ENCODE measurements around the gene SDS.
"Not testable (repeated sequence)": the region's sequence is repeated elsewhere in the genome, so short reads cannot be mapped to it uniquely, and the experiment has no call there.

SDS gene

DNA sequence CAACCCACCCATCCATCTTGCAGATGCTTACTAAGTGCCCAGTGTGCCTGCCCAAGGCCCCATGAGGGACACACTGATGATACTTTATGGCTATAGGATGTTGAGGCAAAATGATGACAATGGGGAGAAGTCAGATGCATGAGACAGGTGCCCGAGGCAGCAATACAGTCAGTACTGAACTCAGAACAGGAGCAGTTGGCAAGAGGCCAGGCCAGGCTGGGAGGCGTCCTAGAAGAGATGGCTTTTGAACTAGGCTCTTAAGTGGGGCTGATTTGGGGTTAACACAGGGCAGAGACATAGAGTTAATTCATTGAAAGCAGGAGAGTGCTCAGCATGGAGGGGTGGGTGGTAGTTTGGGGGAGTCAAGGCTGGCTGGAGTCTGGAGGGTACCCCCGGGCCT, 29.7 kb downstream of the SDS start:
- peak; percentile 3 for DNase-seq

DNA sequence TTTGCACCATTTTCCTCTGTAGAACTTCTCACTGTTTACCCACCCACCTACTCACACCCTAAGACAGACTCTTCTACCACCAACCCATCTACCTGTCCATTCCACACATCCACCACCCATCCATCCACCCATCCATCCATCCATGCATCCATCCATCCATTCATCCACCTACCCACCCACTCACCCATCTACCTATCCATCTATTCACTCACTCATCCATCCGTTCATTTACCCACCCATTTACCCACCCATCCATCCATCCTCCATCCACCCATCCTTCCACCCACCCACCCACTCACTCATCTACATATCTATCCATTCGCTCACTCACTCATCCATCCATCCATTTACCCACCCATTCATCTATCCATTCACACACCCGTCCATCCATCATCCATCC, 30.2 kb downstream of the SDS start:
- DNase-seq = no peak

DNA sequence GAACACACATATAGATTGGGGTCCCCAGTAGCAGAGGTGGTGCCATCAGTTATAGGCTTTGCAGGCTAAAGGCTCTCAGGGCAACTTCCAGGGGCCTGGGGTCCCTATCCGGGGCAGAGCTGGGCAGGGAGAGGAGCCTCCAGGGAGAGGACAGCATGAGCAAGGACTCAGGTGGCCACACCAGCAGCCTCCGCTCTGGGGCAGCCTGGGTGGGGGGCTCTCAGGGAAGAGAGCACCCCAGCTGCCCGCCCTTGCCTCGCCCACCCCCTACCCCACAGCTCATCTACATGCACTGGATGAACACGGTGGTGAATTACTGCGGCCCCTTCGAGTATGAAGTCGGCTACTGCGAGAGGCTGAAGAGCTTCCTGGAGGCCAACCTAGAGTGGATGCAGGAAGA, 31.3 kb downstream of the SDS start:
- DNase-seq = no peak

DNA sequence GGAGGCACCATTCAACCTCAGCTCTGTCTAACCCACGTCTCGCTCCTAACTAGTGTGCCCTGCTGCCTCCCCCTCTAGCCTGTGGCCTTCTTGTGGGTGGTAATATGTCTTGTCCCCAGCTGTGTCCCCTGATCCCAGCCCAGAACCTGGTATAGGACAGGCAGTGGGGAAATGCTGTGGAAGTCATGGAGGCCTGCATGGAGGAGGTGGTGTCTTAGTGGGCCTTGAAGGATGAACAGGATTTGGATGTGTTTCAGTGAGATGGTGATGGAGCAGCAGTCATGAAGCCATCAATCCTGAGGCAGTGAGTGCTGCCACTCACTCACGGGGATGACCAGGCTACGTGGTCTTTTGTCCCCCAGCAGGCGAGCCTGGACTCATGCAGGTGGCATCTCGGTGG, 31.9 kb downstream of the SDS start:
- no peak for DNase-seq

DNA sequence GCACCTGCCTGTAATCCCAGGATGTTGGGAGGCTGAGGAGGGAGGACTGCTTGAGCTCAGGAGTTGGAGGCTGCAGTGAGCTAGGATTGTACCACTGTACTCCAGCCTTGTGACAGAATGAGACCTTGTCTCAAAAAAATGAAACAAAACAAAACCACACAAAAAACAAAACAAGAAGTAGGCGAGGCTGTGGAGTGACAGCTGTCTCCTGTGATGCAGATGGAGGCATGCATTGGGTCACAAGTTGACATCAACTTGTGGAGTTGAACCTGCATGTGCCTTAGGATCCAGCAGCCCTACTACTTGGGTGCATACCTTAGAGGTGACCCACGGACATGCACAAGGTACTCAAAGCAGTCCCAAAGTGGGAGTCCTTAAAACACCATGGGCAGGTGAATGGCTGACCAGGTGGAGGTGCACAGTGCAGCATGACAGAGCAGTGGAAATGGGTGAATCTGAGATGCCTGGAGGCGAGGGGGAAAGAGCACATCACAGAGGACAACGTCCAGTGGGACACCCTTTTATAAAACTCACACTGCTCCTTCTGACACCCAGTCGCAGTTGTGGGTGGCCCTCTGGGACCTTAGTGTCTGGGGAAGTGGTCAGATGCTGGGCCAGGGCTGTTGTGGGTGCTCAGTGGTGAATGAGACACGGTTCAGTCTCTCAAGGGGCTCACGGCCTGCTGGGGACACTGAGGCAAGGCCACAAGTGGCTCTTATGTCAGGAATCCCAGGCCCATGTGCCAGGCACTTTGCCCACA, 32.6 kb downstream of the SDS start:
- DNase-seq = no peak

DNA sequence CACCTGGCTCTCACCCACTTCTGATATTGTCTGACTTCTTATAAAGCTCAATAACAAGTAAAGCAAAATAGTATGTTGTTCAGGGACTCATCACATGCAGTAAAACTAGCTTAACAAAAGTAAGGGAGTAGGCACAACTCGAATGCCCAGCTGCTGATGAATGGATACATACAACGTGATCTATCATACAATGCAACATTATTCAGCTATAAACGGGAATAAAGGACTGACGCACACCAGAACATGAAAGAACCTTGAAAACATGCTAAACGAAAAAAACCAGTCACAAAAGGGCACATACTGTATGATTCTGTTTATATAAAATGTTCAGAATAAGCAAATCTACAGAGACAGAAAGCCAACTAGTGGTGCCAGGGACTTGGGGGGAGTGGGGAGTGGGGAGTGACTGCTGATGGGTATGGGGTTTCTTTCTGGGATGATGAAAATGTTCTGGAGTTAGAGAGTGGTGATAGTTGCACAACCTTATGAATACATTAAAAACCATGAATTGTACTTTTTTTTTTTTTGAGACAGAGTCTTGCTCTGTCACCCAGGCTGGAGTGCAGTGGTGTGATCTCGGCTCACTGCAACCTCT, 34.2 kb downstream of the SDS start:
- DNase-seq = no peak

DNA sequence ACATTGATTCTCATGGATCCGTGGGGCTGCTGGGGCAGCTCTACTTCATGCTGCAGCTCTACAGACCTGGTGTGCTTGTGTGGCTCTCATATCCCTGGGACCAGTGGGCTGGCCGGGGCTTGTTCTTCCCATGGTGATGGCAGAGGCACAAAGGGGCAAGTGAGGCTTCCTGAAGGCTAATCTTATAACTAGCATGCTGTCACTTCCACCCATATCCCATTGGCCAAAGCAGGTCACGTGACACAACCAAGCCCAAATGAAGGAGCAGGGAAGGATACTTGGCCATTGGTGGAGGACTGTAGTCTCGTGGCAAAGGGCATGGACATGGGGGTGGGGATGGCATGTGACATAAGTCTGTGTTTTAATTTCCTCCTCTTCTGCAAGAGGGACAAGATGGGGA, 35.4 kb downstream of the SDS start:
- DNase-seq = no peak

DNA sequence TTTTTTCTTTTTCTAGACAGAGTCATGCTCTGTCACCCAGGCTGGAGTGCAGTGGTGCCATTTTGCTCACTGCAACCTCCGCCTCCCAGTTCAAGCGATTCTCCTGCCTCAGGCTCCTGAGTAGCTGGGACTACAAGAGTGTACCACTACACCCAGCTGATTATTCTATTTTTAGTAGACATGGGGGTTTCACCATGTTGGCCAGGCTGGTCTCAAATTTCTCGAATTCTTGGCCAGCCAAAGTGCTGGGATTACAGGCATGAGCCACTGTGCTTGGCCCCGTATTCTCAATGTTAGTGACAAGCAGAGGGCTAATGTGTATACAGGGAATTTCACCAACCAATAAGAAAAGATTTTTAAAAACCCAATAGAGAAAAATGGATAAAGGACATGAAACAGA, 36.9 kb downstream of the SDS start:
- no peak for DNase-seq

DNA sequence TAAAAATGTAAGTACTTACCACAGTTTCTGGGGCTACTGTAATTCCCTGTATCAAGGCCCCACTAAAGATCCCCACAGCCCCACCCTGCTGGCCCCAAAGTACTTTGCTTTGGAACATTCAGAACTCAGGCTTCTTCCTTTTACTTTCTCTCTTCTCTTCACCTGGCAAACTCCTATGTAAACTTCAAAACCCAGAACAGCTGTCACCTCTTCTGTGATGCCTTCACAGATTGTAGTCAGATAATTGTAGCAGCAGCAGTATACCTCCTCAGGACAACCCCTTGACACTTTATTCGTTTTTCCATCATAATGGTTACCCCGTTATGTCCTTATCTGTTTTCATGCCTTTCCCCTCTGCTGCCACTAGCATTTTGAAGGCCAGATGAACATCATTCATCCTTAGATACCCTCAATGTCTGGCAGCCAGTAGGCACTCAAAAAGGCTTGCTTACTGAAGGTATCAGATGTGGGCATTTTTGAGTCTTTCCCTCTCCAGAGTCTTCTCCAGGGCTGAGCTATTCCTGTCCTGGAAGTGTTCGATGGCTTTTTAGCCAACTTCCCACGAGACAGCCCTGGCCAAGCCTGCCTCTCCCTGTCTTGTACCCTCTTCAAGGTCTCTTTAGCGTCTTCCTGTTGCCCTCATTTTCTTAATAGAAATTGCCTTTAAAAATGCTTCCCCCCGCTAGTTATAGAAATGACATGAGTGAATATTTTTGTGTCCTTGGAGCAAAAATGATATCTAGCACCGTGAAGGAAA, 37.9 kb downstream of the SDS start:
- no peak for DNase-seq

DNA sequence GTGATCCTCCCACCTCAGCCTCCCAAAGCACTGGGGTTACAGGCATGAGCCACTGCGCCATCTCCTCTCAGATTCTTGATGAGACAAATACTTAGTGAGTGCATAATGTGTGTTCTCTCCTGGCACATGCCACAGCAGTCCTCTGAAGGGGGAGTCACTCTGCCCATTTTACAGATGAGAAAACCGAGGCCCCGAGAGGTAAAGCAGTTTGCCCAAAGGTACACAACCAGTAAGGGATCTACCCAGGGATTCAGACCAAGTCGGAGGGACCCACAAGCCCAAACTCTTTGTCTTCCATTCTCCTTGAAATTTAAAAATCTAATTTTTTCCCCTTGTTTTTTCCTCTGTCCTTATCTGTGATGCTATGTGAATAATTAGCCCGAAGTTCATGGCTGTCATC, 39.0 kb downstream of the SDS start:
- DNase-seq = no peak

DNA sequence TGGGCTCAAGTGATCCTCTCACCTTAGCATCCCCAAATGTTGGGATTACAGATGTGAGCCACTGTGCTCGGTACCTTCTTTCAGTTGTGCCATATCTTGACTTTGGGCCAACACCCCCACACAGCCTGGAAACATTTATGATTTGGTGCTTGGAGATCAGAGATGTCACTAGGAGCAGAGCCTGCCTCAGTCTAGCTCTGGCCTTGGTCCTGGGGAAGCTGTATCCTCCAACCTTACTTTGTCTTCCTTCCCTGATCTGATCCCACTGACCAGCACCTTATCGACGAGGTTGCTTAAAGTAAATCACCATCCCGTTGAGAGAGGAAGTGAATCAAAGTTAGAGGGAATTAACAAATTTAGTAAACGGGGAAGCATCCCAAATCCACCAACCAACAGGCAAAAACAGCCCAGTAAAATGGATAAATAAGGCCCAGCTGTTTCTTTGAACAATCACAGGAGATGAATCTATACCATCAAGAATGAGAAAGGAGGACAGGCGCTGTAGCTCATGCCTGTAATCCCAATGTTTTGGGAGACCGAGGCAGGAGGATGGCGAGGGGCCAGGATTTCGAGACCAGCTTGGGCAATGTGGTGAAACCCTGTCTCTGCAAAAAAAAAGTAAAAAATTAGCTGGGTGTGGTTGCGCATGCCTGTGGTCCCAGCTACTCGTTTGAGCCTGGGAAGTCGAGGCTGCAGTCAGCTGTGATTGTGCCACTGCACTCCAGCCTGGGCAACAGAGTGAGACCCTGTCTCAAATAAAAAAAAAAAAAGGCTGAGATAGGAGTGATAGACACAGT, 41.9 kb downstream of the SDS start:
- DNase-seq = no peak

DNA sequence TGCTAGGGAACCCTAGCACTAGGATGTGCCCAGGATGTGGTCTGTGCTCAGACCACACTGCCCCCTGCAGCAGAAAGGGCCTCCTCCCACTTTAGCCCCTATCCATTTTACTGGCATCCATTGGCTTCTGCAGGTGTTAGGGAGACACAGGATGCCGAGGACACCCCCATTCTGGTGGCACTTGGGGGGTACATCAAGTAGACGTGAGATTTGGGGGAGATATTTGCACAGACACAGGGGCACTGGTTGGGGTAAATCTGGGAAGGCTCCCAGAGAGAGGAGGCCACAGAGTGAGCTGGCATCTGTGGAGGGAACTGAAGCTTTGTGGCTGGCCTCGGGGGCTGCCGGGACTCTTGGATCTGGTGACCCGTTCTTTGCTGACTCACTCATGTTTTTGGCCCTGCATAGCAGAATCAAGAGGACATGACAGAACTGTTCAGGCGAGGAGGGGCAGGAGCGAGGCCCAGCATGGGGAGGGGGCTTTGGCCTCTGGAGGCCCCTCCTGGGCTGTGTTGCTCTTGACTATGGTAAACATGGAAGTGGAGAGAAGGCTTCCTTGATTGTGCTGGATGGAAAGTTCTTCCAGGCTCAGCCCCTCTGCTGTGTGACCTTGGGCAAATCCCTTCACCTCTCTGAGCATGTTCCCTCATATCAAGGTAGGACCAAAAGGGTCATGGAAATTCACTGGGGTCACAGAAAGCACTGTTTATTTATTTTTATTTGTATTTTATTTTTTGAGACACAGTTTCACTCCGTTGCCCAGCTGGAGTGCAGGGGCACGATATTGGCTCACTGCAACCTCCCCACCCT, 43.5 kb downstream of the SDS start:
- no peak for DNase-seq

DNA sequence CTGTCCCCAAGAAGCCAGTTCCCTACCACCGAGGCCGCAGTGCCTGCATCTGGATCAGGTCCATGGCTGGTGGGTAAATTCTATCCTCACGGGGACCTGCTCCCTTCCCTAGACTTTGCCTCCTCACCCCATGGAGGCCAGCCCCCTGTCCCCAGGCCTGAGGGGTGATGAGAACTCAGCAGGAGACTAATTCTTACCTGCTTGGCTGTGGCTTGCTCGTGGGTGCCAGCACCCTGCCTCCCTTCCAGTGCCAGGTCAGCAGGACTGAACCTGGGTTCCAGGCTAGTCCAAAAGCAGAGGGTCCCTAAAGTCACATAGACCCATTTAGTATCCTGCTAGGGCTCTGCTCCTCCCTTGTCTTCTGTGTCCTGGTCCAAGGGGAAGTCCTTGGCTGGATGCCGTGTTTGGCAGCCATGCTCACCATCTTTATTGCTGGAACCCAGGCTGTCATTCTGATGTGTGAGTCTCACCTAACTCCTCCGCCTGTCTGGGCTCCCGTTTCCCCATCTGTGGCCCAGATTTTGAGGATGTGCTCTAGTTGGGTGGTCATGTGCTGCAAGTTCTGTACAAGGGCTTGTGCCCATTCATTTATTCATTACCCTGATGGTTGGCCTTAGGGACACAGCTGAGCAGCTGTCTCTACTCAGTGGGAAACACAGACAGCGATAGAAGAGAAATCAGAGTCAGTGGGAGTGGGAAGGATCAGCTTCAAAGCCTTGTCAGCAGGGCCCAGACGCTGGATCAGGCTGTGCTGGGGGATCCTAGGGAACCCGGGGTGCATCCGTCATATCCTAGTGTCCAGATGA, 44.4 kb downstream of the SDS start:
- no peak for DNase-seq

DNA sequence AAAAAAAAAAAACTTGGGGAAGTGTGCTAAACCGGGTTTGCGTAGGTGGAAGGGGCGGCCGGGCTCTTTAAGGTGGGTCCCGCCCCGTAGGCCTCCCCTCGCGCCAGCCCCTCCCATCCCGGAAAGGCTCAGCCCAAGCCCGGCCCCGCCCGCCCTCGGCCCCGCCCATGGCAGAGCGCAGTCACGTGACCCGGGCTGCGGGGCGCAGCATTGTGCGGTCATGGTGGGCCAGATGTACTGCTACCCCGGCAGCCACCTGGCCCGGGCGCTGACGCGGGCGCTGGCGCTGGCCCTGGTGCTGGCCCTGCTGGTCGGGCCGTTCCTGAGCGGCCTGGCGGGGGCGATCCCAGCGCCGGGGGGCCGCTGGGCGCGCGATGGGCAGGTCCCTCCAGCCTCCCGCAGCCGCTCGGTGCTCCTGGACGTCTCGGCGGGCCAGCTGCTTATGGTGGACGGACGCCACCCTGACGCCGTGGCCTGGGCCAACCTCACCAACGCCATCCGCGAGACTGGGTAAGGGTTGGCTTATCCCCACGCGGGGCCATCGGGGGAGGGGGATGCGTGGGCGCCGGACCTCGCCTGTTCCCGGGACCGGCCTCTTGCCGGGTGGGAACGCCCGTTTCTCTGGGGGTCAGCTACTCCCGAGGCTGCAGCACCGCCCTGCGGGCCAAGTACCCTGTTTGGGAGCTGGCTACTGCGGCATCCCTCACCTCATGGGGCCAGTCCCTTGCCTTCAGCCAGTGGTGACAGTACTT, 45.1 kb downstream of the SDS start, which contains the start of gene PLBD2:
TSS of gene PLBD2 (plus strand) at position 207 of the 752 bp plus-strand sequence. CDS start at position 221, 14 bp downstream.
- DNase-seq = peak; percentile 88

DNA sequence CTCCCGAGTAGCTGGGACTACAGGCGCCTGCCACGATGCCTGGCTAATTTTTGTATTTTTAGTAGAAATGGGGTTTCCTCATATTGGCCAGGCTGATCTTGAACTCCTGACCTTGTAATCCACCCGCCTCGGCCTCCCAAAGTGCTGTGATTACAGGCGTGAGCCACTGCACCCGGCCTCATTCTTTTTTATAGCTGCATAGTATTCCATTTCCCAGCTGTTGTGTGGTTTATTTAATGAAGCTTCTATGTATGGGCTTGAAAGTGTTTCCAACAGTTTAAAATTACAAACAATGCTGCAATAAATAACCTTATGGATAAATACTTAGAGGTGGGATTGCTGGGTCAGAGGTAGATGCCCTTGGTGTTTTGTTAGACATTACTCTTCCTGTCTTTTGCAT, 49.5 kb downstream of the SDS start:
- DNase-seq = not testable (repeated sequence)

DNA sequence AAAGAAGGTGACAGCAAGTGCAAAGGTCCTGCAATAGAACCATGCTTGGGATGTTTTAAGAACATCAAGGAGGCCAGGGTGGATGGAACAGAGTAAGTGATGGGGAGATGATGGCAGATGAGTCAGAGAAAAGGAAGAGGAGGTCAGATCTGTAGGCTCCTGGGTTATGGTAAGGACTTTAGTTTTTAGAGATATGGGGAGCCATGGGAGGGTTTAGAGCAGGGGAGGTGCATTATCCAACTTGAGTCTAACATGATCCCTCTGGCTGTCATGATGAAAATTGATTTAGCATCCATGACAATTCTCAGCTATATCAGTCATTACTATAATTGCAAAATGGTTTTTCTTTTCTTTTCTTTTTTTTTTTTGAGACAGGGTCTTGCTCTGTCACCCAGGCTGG, 52.6 kb downstream of the SDS start:
- DNase-seq = no peak

DNA sequence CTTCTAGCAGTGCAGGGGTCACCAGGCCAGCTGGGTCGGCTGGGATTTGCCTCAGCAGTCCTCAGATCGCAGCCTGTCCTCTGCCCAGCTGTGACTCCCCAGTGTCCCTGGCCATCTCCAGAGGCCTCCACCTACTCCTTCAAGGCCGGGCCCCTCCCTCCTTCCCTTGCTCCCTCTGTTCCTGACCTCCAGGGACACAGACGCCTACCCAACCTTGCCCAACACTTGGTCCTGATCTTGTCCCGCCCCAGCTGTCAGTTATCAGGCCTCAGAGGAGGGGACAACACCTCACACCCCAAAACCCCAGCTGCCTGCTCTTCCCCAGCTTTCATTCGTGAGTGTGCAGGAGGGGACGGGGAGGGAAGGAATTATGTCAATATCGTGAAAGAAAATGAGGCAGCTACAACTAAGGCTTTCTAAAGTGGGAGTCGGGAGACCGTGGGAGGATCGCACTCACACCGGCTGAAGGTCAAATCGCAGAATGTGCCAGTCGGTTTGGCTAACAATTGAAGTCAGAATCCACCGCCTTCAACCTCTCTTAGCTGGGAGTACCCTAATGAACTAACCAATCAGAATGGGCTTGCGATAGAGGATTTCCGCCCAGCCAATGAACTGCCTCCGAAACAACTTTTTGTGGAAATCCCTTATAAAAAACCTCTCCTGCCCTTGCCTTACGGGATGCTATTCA, 54.7 kb downstream of the SDS start:
- DNase-seq = no peak

DNA sequence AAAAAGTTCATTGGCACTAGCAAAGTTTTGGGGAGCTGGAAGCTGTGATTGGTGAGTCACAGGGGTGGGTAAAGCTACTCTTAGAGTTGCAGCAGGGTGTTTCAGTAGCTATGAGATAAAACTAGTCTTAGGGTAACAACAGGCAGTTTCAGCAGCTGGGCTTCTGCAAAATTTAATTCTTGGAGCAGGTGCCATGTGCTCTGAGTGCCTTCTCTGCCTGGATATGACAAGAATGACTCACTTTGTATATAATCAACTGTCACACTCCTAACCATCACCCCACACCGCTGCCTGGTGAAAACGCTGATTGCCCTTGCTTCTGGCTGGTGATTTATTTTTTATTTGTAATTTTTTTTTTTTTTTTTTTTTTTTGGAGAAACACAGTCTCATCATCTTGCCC, 55.8 kb downstream of the SDS start:
- no peak for DNase-seq

DNA sequence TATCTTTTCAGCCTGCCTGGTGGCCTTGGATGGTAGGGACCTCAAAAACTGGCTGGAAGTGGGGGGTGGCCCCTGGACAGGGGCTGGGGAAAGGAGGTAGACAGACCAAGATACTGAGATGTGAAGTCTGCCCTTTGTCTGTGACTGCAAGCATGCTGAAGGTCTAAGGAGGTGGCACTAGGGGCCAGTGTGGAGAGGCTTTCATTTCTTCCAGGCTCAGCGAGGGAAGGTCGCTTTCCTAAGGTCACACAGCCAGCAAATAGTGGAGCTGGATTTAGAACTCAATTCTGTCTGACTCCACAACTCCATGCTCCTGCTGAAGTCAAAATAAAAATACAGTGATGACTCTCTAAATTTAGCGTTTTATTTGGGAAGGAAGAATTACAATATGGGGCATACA, 56.6 kb downstream of the SDS start:
- DNase-seq = no peak

DNA sequence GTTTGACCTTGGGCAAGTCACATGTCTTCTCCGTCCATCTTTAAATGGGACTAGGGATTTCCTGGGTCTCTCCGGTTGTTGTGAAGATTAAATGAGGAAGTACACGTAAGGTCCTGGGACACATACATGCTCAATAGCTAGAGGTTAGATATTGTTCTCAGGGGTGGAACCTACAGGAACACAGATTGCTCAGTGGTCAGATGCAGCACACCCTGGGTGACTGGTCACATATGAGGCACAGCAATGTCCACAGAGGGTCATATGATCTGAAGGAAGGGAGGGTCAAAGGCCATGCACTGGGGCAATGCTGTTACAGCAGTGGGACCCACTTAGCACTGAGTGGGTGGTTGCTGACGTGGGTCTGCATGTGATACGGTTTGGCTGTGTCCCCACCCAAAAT, 57.3 kb downstream of the SDS start:
- DNase-seq = no peak

Measured in NCI-H2029 (cell line).